Astrocyte of the spinal cord (primary cell): ENCODE data around the gene SLCO4A1.
A peak's percentile ranks its signal among the peaks of the same experiment; 100 is the strongest.

Experiments
- DNase-seq: peaks from one replicate; pipeline ENCODE4 v3.0.0; 2011; ENCODE audit warnings: low read depth, low spot score
- H3K4me3 ChIP-seq: 2 replicates; pipeline ENCODE4 v1.5.1; 2011; ENCODE audit warnings: low read depth, mild to moderate bottlenecking, low read length, moderate library complexity
- CTCF ChIP-seq: IDR thresholded peaks from 2 replicates; pipeline ENCODE4 v1.5.1; 2012; ENCODE audit warnings: low read depth, mild to moderate bottlenecking, low read length, inconsistent platforms
- in situ Hi-C: cut with HindIII; loops from 2 replicates; pipeline ENCODE4 v1.10.0; 2017; ENCODE audit warnings: low sequenced_read_pairs

The SLCO4A1 gene

GRCh38 chr20:62652041-62652893 is 10.0 kb downstream of the SLCO4A1 start:
- no peak for TF ChIP-seq CTCF
- DNase-seq = peak; percentile 90
- in situ Hi-C loops = no loop called here
- no peak overlapping the region for H3K4me3 ChIP-seq

GRCh38 chr20:62652894-62653305 is 10.6 kb downstream of the SLCO4A1 start:
- no peak for TF ChIP-seq CTCF
- in situ Hi-C loops = no loop called here
- no peak for DNase-seq
- H3K4me3 ChIP-seq = no peak overlapping the region

GRCh38 chr20:62653373-62653772 is 11.1 kb downstream of the SLCO4A1 start:
- TF ChIP-seq CTCF = no peak
- no peak overlapping the region for H3K4me3 ChIP-seq
- in situ Hi-C loops = no loop called here
- no peak for DNase-seq

- no peak for DNase-seq
- no peak overlapping the region for H3K4me3 ChIP-seq
- TF ChIP-seq CTCF = no peak
- in situ Hi-C loops = no loop called here
These were observed 11.8 kb downstream of the SLCO4A1 start for GRCh38 chr20:62653951-62654685.

- DNase-seq = no peak
- TF ChIP-seq CTCF = no peak
- H3K4me3 ChIP-seq = no peak overlapping the region
- in situ Hi-C loops = no loop called here
These were observed 13.2 kb downstream of the SLCO4A1 start for GRCh38 chr20:62655282-62656196.

GRCh38 chr20:62656197-62656918 is 14.1 kb downstream of the SLCO4A1 start:
- no peak for DNase-seq
- in situ Hi-C loops = no loop called here
- no peak for TF ChIP-seq CTCF
- H3K4me3 ChIP-seq = no peak overlapping the region
